Rectal smooth muscle tissue (tissue), 1 donor: ENCODE data around the gene HLF.

Experiments
- H3K27ac ChIP-seq: one replicate; pipeline ENCODE4 v1.7.0; 2013; ENCODE audit warnings: low read depth, low read length, inconsistent platforms
- H3K27me3 ChIP-seq: one replicate; pipeline ENCODE4 v1.7.0; 2013; ENCODE audit warnings: low read length; ENCODE audit not compliant: control insufficient read depth, insufficient read depth
- H3K36me3 ChIP-seq: one replicate; pipeline ENCODE4 v1.7.0; 2013; ENCODE audit warnings: low read length; ENCODE audit not compliant: control insufficient read depth, insufficient read depth
- H3K4me1 ChIP-seq: one replicate; pipeline ENCODE4 v1.7.0; 2013; ENCODE audit warnings: low read length; ENCODE audit not compliant: control insufficient read depth, insufficient read depth
- H3K4me3 ChIP-seq: one replicate; pipeline ENCODE4 v1.7.0; 2013; ENCODE audit warnings: low read length
- H3K9ac ChIP-seq: one replicate; pipeline ENCODE4 v1.7.0; 2013; ENCODE audit warnings: low read length

Gene HLF, protein sequence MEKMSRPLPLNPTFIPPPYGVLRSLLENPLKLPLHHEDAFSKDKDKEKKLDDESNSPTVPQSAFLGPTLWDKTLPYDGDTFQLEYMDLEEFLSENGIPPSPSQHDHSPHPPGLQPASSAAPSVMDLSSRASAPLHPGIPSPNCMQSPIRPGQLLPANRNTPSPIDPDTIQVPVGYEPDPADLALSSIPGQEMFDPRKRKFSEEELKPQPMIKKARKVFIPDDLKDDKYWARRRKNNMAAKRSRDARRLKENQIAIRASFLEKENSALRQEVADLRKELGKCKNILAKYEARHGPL

DNA sequence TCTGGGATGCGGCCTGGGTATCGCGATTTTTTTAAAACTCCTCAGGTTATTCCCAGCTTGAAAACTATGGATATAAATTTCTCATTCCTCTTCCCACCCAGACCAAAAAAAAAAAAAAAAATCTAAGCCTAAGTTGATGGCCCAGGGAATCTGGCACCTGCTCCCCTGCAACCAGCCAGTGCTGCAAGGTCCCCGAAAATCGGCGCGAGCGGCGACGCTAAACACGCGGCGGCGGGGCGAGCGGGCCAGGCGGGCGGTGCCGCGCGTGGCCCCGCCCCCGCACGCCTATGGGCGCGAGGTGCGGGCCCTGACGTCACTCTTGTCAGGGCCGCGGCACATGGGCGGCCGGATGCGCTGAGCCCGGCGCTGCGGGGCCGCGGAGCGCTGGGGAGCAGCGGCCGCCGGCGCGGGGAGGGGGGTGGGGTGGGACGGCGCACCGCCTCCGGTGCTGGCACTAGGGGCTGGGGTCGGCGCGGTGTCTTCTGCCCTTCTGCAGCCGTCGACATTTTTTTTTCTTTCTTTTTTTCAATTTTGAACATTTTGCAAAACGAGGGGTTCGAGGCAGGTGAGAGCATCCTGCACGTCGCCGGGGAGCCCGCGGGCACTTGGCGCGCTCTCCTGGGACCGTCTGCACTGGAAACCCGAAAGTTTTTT lies at the start of gene HLF:
HLF (plus strand) TSS at position 316 of the 654 bp plus-strand sequence. CDS start 525 bp downstream, outside the sequence.
- Histone ChIP-seq H3K36me3 (no peaks in the 10 kb centered on the region), H3K27me3 (peaks cover 6% of the 10 kb centered on the region), H3K9ac (no peak within 1 kb of the TSS), H3K27ac (peak within 1 kb of the TSS; percentile 81), H3K4me3 (peak within 1 kb of the TSS; percentile 61), H3K4me1 (peaks cover 27% of the 10 kb centered on the region)

DNA sequence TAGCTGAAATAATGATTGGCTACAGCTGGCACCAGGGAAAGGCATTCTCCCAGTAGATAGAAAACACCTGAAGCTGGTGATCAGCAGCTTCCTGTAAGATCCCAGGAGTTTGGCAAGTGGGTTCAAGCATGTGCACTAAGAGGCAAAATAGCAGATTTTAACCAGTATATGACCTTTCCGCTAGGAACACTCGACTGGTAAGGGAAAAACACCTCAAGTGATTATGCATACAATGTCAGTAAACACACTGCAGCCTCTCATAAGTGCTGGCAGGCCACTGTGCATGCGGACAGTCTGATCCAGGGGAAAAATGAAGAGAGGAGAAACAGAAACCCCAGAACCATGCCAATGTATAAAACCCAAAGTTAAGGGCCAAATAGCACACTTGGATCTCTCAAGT lies 49.0 kb upstream of the HLF start:
- H3K4me3 ChIP-seq, result no peak overlapping the region
- H3K4me1 ChIP-seq, result no peaks in the 10 kb centered on the region
- H3K36me3 ChIP-seq, result no peaks in the 10 kb centered on the region
- H3K27me3 ChIP-seq, result no peaks in the 10 kb centered on the region
- no peak overlapping the region for H3K9ac ChIP-seq
- H3K27ac ChIP-seq, result no peak overlapping the region

DNA sequence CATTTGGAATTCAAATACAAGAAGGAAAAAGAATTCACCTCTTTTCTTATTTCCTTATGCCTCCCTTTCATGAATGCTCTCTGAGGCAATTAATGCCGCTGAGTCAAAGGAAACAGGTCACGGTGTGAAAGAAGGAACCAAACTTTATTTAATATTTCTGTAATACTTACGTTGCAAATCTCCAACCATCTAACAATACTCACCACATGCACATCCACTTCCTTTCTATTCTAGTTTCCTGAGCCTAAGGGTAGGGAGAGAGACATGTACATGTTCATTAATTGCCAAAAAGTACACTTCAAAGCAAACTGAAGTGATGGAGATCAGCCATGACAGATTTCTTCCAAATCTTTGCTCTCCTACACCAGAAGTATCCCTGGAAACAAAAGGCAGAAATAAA lies 47.9 kb upstream of the HLF start:
- no peaks in the 10 kb centered on the region for H3K36me3 ChIP-seq
- no peaks in the 10 kb centered on the region for H3K4me1 ChIP-seq
- H3K4me3 ChIP-seq, result no peak overlapping the region
- no peaks in the 10 kb centered on the region for H3K27me3 ChIP-seq
- H3K27ac ChIP-seq, result no peak overlapping the region
- no peak overlapping the region for H3K9ac ChIP-seq

DNA sequence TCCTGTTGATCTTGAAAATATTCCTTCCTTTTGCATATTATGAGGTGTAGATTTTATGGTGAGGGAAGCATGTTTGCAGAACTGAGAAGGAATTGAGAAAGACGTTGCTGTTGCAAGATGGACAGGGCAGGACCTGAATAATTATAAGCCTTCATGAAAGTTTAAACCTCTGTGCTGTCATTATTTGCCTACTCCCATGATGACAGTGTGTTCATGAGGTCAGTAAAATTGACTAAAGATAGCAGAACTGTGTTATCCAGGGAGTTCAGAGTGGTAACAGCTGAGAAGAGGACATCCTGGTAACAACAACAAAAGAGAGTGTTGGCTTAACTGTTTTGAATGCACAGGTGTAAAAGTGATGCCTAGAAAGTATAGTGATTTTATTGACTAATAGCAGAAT lies 45.3 kb upstream of the HLF start:
- Histone ChIP-seq H3K4me1 (no peaks in the 10 kb centered on the region), H3K27ac (no peak overlapping the region), H3K9ac (no peak overlapping the region), H3K4me3 (no peak overlapping the region), H3K27me3 (no peaks in the 10 kb centered on the region), H3K36me3 (no peaks in the 10 kb centered on the region)

DNA sequence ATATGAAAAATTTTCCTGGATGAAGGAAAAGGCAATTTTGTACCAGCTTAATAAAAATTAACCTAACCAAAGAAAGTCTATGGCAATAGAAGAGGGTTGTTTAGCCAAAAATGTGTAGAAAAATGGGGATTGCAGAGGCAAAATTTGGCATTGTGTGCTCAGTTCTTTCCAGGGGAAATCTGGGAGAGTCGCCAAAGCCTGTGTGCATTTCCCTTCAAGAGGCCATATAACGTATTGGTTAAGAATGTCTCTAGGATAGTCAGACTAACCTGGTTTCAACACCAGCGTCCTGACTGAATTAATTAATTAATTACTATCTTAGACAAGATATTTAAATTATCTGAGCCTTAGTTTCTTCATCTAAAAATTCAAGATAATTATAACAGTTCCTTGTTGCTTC lies 44.8 kb upstream of the HLF start:
- no peak overlapping the region for H3K4me3 ChIP-seq
- H3K27me3 ChIP-seq, result no peaks in the 10 kb centered on the region
- no peak overlapping the region for H3K9ac ChIP-seq
- H3K36me3 ChIP-seq, result no peaks in the 10 kb centered on the region
- H3K4me1 ChIP-seq, result no peaks in the 10 kb centered on the region
- no peak overlapping the region for H3K27ac ChIP-seq

DNA sequence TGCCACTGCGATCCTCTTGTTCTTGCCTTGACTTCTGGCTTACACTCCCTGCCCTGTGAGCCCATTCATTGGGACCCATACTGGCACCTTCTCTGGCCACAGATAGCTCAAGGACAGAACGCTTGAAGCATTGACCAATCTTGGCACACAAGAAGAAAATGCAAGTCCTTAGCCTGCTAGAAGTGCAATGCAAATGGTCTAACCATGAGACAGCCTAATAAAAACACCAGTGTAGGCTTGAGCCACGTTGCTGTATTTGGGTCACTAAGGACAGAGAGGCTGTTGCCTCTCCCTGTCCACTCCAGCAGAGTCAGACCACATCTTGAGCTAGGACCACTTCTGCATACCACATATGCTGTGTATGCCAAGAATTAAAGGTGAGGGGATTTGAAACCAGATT lies 41.2 kb upstream of the HLF start:
- no peak overlapping the region for H3K4me3 ChIP-seq
- no peak overlapping the region for H3K27ac ChIP-seq
- no peaks in the 10 kb centered on the region for H3K27me3 ChIP-seq
- no peaks in the 10 kb centered on the region for H3K36me3 ChIP-seq
- H3K9ac ChIP-seq, result no peak overlapping the region
- H3K4me1 ChIP-seq, result no peaks in the 10 kb centered on the region

DNA sequence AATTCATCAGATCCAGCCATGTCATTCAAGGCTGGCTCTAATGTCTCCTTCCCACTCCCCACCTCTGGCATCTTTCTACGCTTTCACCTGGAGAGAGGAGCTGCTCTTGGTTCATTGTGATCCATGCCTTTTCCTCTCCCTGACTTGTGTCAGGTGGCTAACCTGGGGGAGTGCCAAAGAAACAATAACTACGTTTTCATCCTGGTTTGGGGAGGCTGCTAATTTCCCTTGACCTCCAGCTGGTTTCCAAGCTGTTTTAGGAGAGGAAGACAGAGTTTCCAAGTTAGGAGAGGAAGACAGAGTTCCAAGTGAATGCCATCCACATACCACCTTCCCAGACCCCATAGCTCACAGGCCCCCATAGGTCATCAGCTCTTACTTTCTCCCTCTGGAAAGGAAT lies 40.0 kb upstream of the HLF start:
- Histone ChIP-seq H3K36me3 (no peaks in the 10 kb centered on the region), H3K27ac (no peak overlapping the region), H3K4me1 (no peaks in the 10 kb centered on the region), H3K4me3 (no peak overlapping the region), H3K9ac (no peak overlapping the region), H3K27me3 (no peaks in the 10 kb centered on the region)

DNA sequence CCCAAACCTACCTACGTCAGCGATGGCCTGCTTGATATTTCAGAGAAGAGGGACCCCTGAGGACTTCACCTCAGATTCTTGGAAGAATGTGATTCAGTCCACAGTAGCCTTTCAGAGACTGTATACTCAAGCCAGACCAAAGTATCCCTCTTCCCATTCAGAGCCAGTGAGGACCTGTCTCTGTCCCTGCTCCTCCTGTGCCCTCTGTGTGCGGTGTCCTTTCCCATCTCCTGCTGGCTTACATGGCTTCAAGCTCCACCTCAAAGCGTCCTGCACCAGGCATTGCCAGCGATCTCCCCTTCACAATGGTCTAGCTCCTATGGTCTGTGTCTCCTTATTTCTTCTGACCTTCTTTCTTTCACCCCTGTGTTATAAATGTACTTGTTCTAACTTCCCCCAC lies 39.5 kb upstream of the HLF start:
- no peak overlapping the region for H3K27ac ChIP-seq
- H3K4me1 ChIP-seq, result no peaks in the 10 kb centered on the region
- no peaks in the 10 kb centered on the region for H3K36me3 ChIP-seq
- no peaks in the 10 kb centered on the region for H3K27me3 ChIP-seq
- no peak overlapping the region for H3K4me3 ChIP-seq
- H3K9ac ChIP-seq, result no peak overlapping the region

DNA sequence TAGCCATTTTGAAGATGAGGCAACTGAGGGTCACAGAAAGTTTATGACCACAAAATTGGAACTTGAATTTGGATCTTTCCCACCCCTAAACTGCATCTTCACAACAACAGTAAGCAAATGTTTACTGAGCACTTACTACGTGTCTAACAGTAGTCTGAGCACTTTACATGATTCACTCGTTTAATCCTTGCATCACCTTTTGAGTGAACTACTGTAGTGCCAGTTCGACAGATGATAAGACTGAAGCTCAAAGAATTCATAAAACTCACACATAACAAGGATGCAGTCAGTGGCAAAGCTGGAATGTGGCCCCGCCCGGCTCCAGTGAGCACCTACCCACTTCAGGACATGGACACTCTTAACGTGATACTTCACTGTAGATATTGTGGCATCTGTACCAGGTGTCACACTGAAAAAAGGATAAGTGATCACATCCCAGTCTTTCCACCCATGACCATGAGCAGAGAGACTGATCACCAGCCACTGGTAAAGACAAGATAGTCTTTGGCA lies 36.0 kb upstream of the HLF start:
- Histone ChIP-seq H3K27ac (no peak overlapping the region), H3K36me3 (no peaks in the 10 kb centered on the region), H3K9ac (no peak overlapping the region), H3K27me3 (no peaks in the 10 kb centered on the region), H3K4me3 (no peak overlapping the region), H3K4me1 (no peaks in the 10 kb centered on the region)

DNA sequence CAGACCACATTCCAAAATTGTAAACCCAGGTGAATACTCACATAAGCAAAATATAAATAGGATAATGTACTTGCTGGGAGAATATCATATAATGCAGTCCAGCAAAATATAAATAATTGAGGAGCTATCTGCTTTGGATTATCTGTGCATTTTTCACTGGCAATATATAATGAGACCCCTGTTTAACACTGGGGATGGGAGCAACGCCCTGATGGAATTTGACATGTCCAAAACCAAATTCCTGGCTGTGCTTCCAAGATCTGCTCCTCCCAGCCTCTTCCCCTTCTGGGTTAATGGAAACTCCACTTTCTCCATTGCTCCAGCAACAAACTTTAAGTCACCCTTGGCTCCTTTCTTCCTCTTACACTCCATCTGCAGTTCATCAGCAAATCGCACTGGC lies 35.5 kb upstream of the HLF start:
- Histone ChIP-seq H3K4me1 (no peaks in the 10 kb centered on the region), H3K27me3 (no peaks in the 10 kb centered on the region), H3K27ac (no peak overlapping the region), H3K36me3 (no peaks in the 10 kb centered on the region), H3K4me3 (no peak overlapping the region), H3K9ac (no peak overlapping the region)

DNA sequence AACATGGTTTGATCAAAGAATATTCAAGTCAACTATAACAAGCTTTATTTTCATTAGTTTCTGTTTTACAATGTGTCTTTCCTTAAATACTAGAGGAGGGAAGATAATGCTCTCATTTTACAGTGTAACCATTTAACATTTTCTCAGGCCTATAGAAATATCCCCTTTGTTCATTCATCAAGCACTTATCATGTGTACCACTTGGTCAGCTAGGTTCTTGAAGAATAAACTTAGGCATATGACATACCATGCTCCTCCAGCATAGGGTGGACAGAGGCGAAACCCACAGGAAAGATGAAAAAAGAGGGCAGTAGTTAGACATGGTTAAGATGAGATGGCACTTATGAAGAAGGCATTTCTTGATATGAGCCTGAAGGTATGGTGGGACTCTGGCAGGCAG lies 34.0 kb upstream of the HLF start:
- no peaks in the 10 kb centered on the region for H3K27me3 ChIP-seq
- no peak overlapping the region for H3K27ac ChIP-seq
- H3K36me3 ChIP-seq, result no peaks in the 10 kb centered on the region
- H3K9ac ChIP-seq, result no peak overlapping the region
- no peak overlapping the region for H3K4me3 ChIP-seq
- no peaks in the 10 kb centered on the region for H3K4me1 ChIP-seq

DNA sequence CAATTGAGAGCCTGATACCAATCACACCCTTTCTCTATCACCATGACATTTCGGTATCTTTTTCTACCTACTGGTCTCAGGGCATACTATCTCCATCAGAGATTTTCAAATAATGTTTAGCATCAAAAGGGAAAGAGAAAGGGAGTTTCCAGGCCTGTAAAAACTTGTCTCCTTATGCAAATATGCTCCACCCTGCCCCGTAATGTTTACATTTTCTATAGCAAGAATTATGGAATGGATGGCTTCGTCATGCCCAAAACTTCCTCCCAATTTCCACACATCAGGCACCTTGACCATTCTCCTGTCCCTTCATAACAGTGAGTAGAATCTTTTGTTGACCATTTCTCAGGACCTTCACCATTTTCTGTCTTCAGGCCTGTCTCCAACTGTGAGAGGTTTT lies 30.9 kb upstream of the HLF start:
- H3K9ac ChIP-seq, result no peak overlapping the region
- no peaks in the 10 kb centered on the region for H3K4me1 ChIP-seq
- H3K27me3 ChIP-seq, result no peaks in the 10 kb centered on the region
- H3K4me3 ChIP-seq, result no peak overlapping the region
- H3K27ac ChIP-seq, result no peak overlapping the region
- H3K36me3 ChIP-seq, result no peaks in the 10 kb centered on the region

DNA sequence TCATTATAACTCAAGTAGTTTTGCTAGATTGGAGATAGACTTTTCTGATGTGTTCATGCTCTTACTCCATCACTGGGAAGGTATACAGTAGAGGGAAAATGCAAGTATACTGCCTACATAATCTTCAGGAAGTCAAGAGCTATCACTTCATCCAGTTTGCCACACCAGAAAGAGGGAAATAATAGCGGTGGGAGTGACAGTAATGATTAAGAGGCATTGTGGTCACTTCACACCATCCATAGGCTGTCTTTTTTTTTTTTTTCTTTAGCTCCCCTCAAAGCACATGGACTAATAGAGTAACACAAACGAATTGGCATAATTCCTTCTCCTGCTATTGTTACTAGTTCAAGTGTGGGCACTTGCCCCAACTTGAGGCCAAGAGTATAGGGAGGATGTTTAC lies 28.4 kb upstream of the HLF start:
- no peaks in the 10 kb centered on the region for H3K36me3 ChIP-seq
- no peak overlapping the region for H3K4me3 ChIP-seq
- no peak overlapping the region for H3K27ac ChIP-seq
- H3K27me3 ChIP-seq, result no peaks in the 10 kb centered on the region
- H3K4me1 ChIP-seq, result no peaks in the 10 kb centered on the region
- H3K9ac ChIP-seq, result no peak overlapping the region
